Liver (tissue), 9 donors: Measurements from ENCODE around the gene PLD4. TPM values are rescaled to one million over a fixed set of nuclear protein-coding genes. Genes with fewer than 3 reads are reported as not detected.

Experiments
- DNase-seq: peaks from one replicate; pipeline ENCODE4 v3.0.0-alpha.2; 2017; ENCODE audit warnings: low spot score
- H3K27ac ChIP-seq, 2 donors: one replicate each; pipeline ENCODE4 v1.7.0; 2013; ENCODE audit warnings: inconsistent platforms in 2 of 2, low read length in 2 of 2, control low read depth in 1 of 2, low read depth in 1 of 2, mild to moderate bottlenecking in 1 of 2
- H3K27me3 ChIP-seq, 4 donors: one replicate each; pipeline versions ENCODE4 v1.6.1 to v1.7.0; 2013; ENCODE audit warnings: low read length in 3 of 4, inconsistent platforms in 1 of 4, mild to moderate bottlenecking in 1 of 4, moderate library complexity in 1 of 4; ENCODE audit not compliant: control insufficient read depth in 4 of 4, insufficient read depth in 4 of 4
- H3K36me3 ChIP-seq, 4 donors: one replicate each; pipeline versions ENCODE4 v1.6.1 to v1.7.0; 2013; ENCODE audit warnings: low read length in 3 of 4, mild to moderate bottlenecking in 3 of 4, low read depth in 1 of 4, moderate library complexity in 1 of 4; ENCODE audit not compliant: control insufficient read depth in 4 of 4, insufficient read depth in 3 of 4
- H3K4me1 ChIP-seq, 4 donors: one replicate each; pipeline versions ENCODE4 v1.6.1 to v1.7.0; 2013; ENCODE audit warnings: low read length in 3 of 4, mild to moderate bottlenecking in 3 of 4, moderate library complexity in 1 of 4; ENCODE audit not compliant: control insufficient read depth in 4 of 4, insufficient read depth in 4 of 4
- H3K4me3 ChIP-seq, 3 donors: one replicate each; pipeline versions ENCODE4 v1.6.1 to v1.7.0; 2013; ENCODE audit warnings: low read length in 3 of 3, control low read depth in 1 of 3, low read depth in 1 of 3, mild to moderate bottlenecking in 1 of 3
- H3K9ac ChIP-seq, 2 donors: one replicate each; pipeline ENCODE4 v1.7.0; 2013; ENCODE audit warnings: low read length in 2 of 2, mild to moderate bottlenecking in 2 of 2, moderate library complexity in 2 of 2, control low read depth in 1 of 2, low read depth in 1 of 2
- H3K9me3 ChIP-seq, 4 donors: one replicate each; pipeline versions ENCODE4 v1.6.1 to v1.7.0; 2013; ENCODE audit warnings: low read length in 3 of 4; ENCODE audit not compliant: control insufficient read depth in 4 of 4
- HNF4A ChIP-seq, 2 donors: conservative IDR thresholded peaks; 2 replicates each; pipeline ENCODE4 v1.6.1; 2016; ENCODE audit warnings: antibody characterized with exemption in 2 of 2, mild to moderate bottlenecking in 2 of 2
- JUND ChIP-seq, 2 donors: IDR thresholded peaks; 2 replicates each; pipeline ENCODE4 v1.6.1; 2016; ENCODE audit warnings: antibody characterized with exemption in 2 of 2
- REST ChIP-seq: IDR thresholded peaks from 2 replicates; pipeline ENCODE4 v1.6.1; 2016; ENCODE audit warnings: antibody characterized with exemption, mild to moderate bottlenecking
- TAF1 ChIP-seq: conservative IDR thresholded peaks from 2 replicates; pipeline ENCODE4 v1.6.1; 2016; ENCODE audit warnings: antibody characterized with exemption, mild to moderate bottlenecking
- WGBS: extraction: QIAGEN DNeasy Blood & Tissue Kit; methylation state at CpG from one replicate; pipeline ENCODE4 v1.1.7; 2013; 5-methylcytosine and 5-hydroxymethylcytosine counted together
- polyA plus RNA-seq, 2 donors: library from polyadenylated mRNA; stranded (reverse) in 1 of 2; unstranded in 1 of 2; fragments of 200-250 nt in 1 of 2; fragments of >200 nt in 1 of 2; fragmentation: Nextera tagmentation in 1 of 2; extraction: Ambion mirVana in 1 of 2; gene quantifications; one replicate each; pipeline versions ENCODE4 v1.2.1 to v1.2.3, GENCODE V29; 2013 to 2015
- total RNA-seq, 2 donors: library from RNA; depleted of rRNA; stranded (reverse); fragments of >200 nt; gene quantifications; one replicate each; pipeline ENCODE4 v1.2.3, GENCODE V29; 2014
- donor health status: healthy.
- donor health status: healthy.
- donor health status: healthy.
- donor health status: healthy.
- donor health status: healthy.

PLD4 gene
- total and polyA plus RNA-seq, 4 donors = under 0.01 to 14.5 (median 0.35) TPM

- TF ChIP-seq REST (no peak), TAF1 (no peak), JUND (IDR thresholded peaks at IDR 0.05) (no peak), HNF4A (conservative IDR thresholded peaks at IDR 0.05) (no peak)
Measured at GRCh38 chr14:104982548-104983230, 58.0 kb downstream of the PLD4 start.

More at GRCh38 chr14:104982548-104983230, 58.0 kb downstream of the PLD4 start:
- 86% methylated on average over 10 of the region's 10 CpGs for WGBS
- H3K27ac ChIP-seq = no peak overlapping the region
- peaks cover 8 to 28% (median 21%) of the 10 kb centered on the region in 4 donors for H3K4me1 ChIP-seq
- no peaks in the 10 kb centered on the region for H3K9me3 ChIP-seq
- H3K36me3 ChIP-seq = no peaks in the 10 kb centered on the region
- no peak overlapping the region for H3K4me3 ChIP-seq
- DNase-seq = no peak
- no peak overlapping the region for H3K9ac ChIP-seq
- H3K27me3 ChIP-seq = no peaks in the 10 kb centered on the region

Other genes starting within 250 kb of the PLD4 start
- gene INF2, start 235.3 kb upstream of the PLD4 start, total RNA-seq = 10 to 100 TPM; 13.1 to 35.8 TPM
- 10 to 100 TPM; 15.1 to 51.6 TPM for gene INF2, start 235.3 kb upstream of the PLD4 start, polyA plus RNA-seq
- 10 to 100 TPM in 1 of 2 donors, 1 to 10 TPM in 1; 1.8 to 13.3 TPM for gene ADSS1, start 200.7 kb upstream of the PLD4 start, total RNA-seq
- 10 to 100 TPM; 11.0 to 18.8 TPM for gene ADSS1, start 200.7 kb upstream of the PLD4 start, polyA plus RNA-seq
- gene SIVA1, start 171.7 kb upstream of the PLD4 start, total RNA-seq = 10 to 100 TPM; 67.4 to 90.4 TPM
- gene SIVA1, start 171.7 kb upstream of the PLD4 start, polyA plus RNA-seq = 100 to 1,000 TPM; 109 to 115 TPM
- 100 to 1,000 TPM in 1 of 2 donors, 10 to 100 TPM in 1; 39.2 to 192 TPM for gene AKT1, start 129.1 kb upstream of the PLD4 start, total RNA-seq
- gene AKT1, start 129.1 kb upstream of the PLD4 start, polyA plus RNA-seq = 10 to 100 TPM; 30.6 to 78.2 TPM
- gene ZBTB42, start 123.8 kb upstream of the PLD4 start, total RNA-seq = 1 to 10 TPM; 5.4 to 9.4 TPM
- 1 to 10 TPM; 1.5 to 4.4 TPM for gene ZBTB42, start 123.8 kb upstream of the PLD4 start, polyA plus RNA-seq
- 10 to 100 TPM in 1 of 2 donors, 1 to 10 TPM in 1; 3.4 to 10.9 TPM for gene CEP170B, start 59.6 kb upstream of the PLD4 start, total RNA-seq
- gene CEP170B, start 59.6 kb upstream of the PLD4 start, polyA plus RNA-seq = 10 to 100 TPM in 1 of 2 donors, 1 to 10 TPM in 1; 1.5 to 10.1 TPM
- gene AHNAK2, start 53.5 kb downstream of the PLD4 start, total RNA-seq = 1 to 10 TPM in 1 of 2 donors, under 1 TPM in 1; 0.05 to 2.6 TPM
- gene AHNAK2, start 53.5 kb downstream of the PLD4 start, polyA plus RNA-seq = 1 to 10 TPM in 1 of 2 donors, under 1 TPM in 1; 0.40 to 1.9 TPM
- gene CLBA1, start 60.9 kb downstream of the PLD4 start, total RNA-seq = 1 to 10 TPM in 1 of 2 donors, under 1 TPM in 1; 0.98 to 3.5 TPM
- gene CLBA1, start 60.9 kb downstream of the PLD4 start, polyA plus RNA-seq = 1 to 10 TPM; 1.0 to 3.9 TPM
- gene CDCA4, start 96.2 kb downstream of the PLD4 start, total RNA-seq = 10 to 100 TPM in 1 of 2 donors, 1 to 10 TPM in 1; 2.9 to 34.5 TPM
- 1 to 10 TPM; 1.2 to 2.5 TPM for gene CDCA4, start 96.2 kb downstream of the PLD4 start, polyA plus RNA-seq
- 1 to 10 TPM; 1.2 TPM for gene GPR132, start 140.6 kb downstream of the PLD4 start, total RNA-seq
- gene GPR132, start 140.6 kb downstream of the PLD4 start, polyA plus RNA-seq = under 1 TPM; 0.32 to 0.33 TPM
- gene JAG2, start 243.9 kb downstream of the PLD4 start, total RNA-seq = 1 to 10 TPM in 1 of 2 donors, under 1 TPM in 1; 0.33 to 1.0 TPM
- under 1 TPM; 0.24 to 0.75 TPM for gene JAG2, start 243.9 kb downstream of the PLD4 start, polyA plus RNA-seq